ENCODE results near the gene RORC. TPM values are rescaled to one million over a fixed set of nuclear protein-coding genes. Genes with fewer than 3 reads are reported as not detected.

The RORC gene
- not detected in 2 replicates for total RNA-seq

DNA sequence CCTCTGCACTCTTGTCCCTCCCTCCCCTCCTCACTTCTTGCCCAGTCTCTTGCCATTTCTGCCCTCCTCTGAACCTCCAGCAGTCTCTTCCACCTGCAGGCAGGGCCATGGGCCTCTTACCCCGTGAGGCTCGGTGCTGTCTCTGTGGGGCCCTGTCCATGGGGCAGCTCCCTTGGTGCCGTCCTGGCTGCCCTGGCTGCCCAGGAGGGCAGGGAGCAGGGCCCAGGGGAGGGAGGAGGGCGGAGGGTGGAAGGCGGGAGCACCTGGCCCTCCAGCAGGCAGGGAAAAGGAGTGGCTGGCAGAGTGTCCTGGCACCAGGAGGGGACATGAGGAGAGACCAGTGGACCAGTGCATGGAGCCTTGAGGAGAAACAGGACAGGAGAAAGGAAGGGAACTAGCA, at the start of gene RORC:
RORC (minus strand) TSS at position 198 of the 400 bp plus-strand sequence; CDS start at position 160, 38 bp downstream.

DNA sequence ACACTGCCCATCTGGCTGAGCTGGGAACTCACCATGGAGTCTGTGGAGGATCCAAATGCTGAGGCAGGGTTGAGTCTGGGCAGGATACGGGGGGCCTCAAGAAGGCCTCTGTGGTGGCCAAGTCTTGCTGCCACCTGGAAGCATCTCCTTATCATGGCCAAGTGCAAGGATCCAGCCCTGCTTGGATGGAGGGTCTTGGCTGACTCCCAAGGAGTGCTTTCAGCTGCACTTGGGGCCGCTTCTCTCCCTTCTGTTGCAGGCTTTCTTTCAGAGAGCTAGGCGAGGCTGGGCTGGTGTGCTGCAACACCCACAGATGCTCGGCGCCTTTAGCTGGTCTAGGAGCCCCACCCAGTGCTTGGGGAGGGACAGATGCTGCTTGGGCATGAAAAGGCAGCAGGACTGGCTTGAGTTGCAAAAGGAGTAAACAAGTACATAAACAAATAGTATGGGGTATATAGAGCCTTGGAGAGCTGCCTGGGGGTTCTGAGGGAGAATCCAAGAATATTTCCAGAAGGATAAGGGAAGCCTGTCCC, 21.9 kb upstream of the RORC start, which contains the start of gene THEM5:
THEM5 (minus strand) TSS at position 302 of the 533 bp plus-strand sequence; CDS start at position 155, 147 bp downstream.

GRCh38 chr1:151839457-151840403, 8.1 kb upstream of the RORC start, which contains the start of gene C2CD4D:
Gene C2CD4D (minus strand): TSS chr1:151839820. CDS start chr1:151838989, 831 bp downstream.

DNA sequence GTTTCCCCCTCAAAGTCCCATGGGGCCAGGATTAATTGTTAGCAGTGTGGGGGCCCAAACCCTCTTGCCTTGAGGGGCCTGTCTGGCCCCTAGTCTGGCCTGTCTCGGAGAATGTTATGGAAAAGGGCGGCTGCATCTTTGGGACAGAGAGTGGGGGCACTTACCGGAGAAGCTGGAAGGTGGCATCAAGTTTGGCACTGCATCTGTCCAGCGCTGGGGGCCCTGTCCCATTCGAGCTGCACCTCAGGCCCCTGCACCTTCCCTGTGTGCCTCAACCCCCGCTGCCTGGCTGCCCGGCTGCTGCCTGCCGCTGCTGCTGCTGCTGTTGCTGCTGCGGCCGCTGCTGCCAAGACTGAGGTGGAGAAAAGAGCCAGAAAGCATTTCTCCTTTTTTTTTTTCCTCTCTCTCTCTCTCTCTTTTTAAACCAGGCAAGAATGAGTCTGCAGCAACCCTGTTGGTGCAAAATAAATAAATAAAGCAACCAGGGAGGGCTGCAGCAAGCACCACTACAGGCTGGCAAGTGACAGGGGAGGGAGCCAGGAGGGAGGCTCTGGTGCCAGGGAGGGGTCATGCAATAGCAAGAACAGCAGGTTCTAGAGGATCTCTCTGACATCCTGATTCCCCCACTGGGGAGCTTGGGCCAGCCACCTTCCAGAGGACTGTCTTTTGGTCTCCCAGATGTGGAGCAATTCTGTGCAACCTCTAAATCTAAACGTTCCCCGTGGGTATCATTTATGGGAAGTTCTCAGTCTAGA, 26.4 kb downstream of the RORC start, which contains the start of gene LINGO4:
LINGO4 (minus strand) TSS at position 354 of the 755 bp plus-strand sequence. CDS start 2,715 bp downstream, outside the sequence.

DNA sequence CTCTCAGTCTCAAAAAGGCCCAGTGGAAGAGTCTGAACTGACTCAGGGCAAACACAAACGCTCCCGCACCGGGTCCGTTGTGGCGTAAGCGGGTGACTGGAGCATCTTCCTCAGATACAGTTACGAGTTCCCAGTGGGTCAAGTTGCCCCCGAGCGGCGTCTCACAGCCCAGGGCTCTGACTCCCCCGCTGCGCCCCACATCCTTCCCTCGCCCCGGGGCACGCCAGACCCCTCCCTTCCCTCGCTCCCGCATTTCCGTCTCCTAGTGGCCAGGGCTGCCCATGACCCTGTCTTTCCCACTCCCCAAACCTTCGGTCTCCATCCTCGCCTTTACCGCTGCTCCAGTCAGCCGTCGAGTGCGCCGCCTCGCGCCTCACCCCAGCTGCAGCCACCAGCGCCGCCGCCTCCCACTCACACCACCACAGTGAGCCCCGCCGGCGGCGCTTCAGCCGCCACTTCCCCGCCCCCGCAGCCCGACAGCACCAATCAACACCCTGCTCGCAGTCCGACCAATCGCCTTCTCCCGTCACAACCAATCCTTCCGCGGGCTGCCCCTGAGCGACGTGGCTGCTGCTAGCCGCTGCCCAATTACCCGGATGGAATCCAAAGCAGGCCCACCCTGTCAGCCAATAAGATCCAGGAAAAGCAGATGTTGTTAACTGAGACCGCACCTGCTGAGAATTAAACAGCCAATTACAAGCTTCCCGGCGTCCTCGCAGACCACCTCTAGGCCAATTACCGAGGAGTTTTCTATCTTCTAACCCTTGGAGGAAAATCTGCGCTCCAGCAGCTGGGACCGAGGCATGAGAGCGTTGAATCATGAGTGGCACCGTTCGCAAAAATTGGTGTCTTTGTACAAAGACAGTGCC, 41.3 kb downstream of the RORC start, which contains the start of gene TDRKH:
TDRKH (minus strand) TSS at position 430 of the 869 bp plus-strand sequence. CDS start 7,478 bp downstream, outside the sequence.

GRCh38 chr1:151762941-151763921, 68.4 kb downstream of the RORC start, which contains the start of gene MRPL9:
Gene MRPL9 (minus strand): TSS chr1:151763496. CDS start chr1:151763479, 17 bp downstream.

Other genes with a start within 250 kb of the RORC start
- gene SNX27, start 219.8 kb downstream of the RORC start, total RNA-seq = 13.3 and 16.0 TPM in 2 replicates
- gene CELF3, start 115.0 kb downstream of the RORC start, total RNA-seq = 0.86 TPM in 1 of 2 replicates, not detected in the other
- not detected in 2 replicates for gene RIIAD1, start 110.3 kb downstream of the RORC start, total RNA-seq
- 85.8 and 118 TPM in 2 replicates for gene MRPL9, start 68.3 kb downstream of the RORC start, total RNA-seq
- 5.8 and 9.5 TPM in 2 replicates for gene TDRKH, start 41.3 kb downstream of the RORC start, total RNA-seq
- gene LINGO4, start 26.4 kb downstream of the RORC start, total RNA-seq = not detected in 2 replicates
- not detected in 2 replicates for gene C2CD4D, start 8.0 kb upstream of the RORC start, total RNA-seq
- not detected in 2 replicates for gene THEM5, start 21.9 kb upstream of the RORC start, total RNA-seq
- gene THEM4, start 77.7 kb upstream of the RORC start, total RNA-seq = 5.2 and 11.3 TPM in 2 replicates
- gene S100A10, start 162.1 kb upstream of the RORC start, total RNA-seq = 148 and 157 TPM in 2 replicates
- gene S100A11, start 205.2 kb upstream of the RORC start, total RNA-seq = 548 and 613 TPM in 2 replicates